CD4-positive, alpha-beta memory T cell (primary cell): ENCODE measurements around the gene SLC29A2. TPM values are rescaled to one million over a fixed set of nuclear protein-coding genes. Genes with fewer than 3 reads are reported as not detected.

Experiments
- CTCF ChIA-PET: fragments of 350-600 bp; sonication (Branson Sonifier 250); formaldehyde crosslinking; loops from one replicate; lab custom pipeline; 2021; ENCODE audit warnings: inconsistent platforms; ENCODE audit not compliant: partially characterized antibody; lab: Charles Lee
- POLR2A ChIA-PET: fragments of 350-600 bp; sonication (Branson Sonifier 250); formaldehyde crosslinking; loops from one replicate; lab custom pipeline; 2021; ENCODE audit not compliant: partially characterized antibody; lab: Charles Lee
- DNase-seq, 5 donors: peaks; one replicate each; pipeline versions ENCODE4 v3.0.0 to v3.0.0-alpha.2; 2020 to 2022; ENCODE audit warnings: mixed read lengths in 1 of 5
- H3K27ac ChIP-seq: one replicate; pipeline ENCODE4 v1.7.0; 2013; ENCODE audit warnings: low read depth, low read length
- H3K27me3 ChIP-seq: 2 replicates; pipeline ENCODE4 v1.7.0; 2013; ENCODE audit warnings: mild to moderate bottlenecking, low read length, moderate library complexity; ENCODE audit not compliant: insufficient read depth
- H3K36me3 ChIP-seq: 2 replicates; pipeline ENCODE4 v1.7.0; 2013; ENCODE audit warnings: mild to moderate bottlenecking, low read length, moderate library complexity; ENCODE audit not compliant: insufficient read depth
- H3K4me1 ChIP-seq: 2 replicates; pipeline ENCODE4 v1.7.0; 2013; ENCODE audit warnings: mild to moderate bottlenecking, low read length, moderate library complexity; ENCODE audit not compliant: insufficient read depth
- H3K4me3 ChIP-seq, 2 donors: one replicate each; pipeline ENCODE4 v1.7.0; 2013; ENCODE audit warnings: low read length in 2 of 2, mild to moderate bottlenecking in 1 of 2
- H3K9me3 ChIP-seq, 2 donors: one replicate each; pipeline ENCODE4 v1.7.0; 2013; ENCODE audit warnings: low read length in 2 of 2, control low read depth in 1 of 2; ENCODE audit not compliant: control insufficient read depth in 1 of 2
- H3K27ac Mint-ChIP-seq, 7 donors: one replicate each; pipeline ENCODE4 v1.8.0; 2020 to 2021; ENCODE audit warnings: mixed read lengths in 7 of 7, mild to moderate bottlenecking in 6 of 7, inconsistent platforms in 3 of 7, moderate library complexity in 3 of 7
- H3K27me3 Mint-ChIP-seq, 2 donors: one replicate each; pipeline ENCODE4 v1.8.0; 2020 to 2021; ENCODE audit warnings: mixed read lengths in 2 of 2
- H3K36me3 Mint-ChIP-seq, 2 donors: one replicate each; pipeline ENCODE4 v1.8.0; 2020 to 2021; ENCODE audit warnings: mixed read lengths in 2 of 2, inconsistent platforms in 1 of 2, mild to moderate bottlenecking in 1 of 2
- H3K4me1 Mint-ChIP-seq, 4 donors: one replicate each; pipeline ENCODE4 v1.8.0; 2020 to 2021; ENCODE audit warnings: mixed read lengths in 4 of 4, mild to moderate bottlenecking in 1 of 4
- H3K4me3 Mint-ChIP-seq, 8 donors: one replicate each; pipeline ENCODE4 v1.8.0; 2020 to 2021; ENCODE audit warnings: mixed read lengths in 8 of 8, mild to moderate bottlenecking in 7 of 8, moderate library complexity in 6 of 8, inconsistent platforms in 3 of 8
- H3K9me3 Mint-ChIP-seq, 8 donors: one replicate each; pipeline ENCODE4 v1.8.0; 2020 to 2021; ENCODE audit warnings: mixed read lengths in 8 of 8, mild to moderate bottlenecking in 5 of 8, inconsistent platforms in 3 of 8, moderate library complexity in 1 of 8
- intact Hi-C: fragments of 100-400 bp; cut with micrococcal nuclease; formaldehyde crosslinking; loops from one replicate; pipeline ENCODE4 v1.15.1; 2023
- polyA plus RNA-seq, 2 donors: library from polyadenylated mRNA; unstranded; fragments of 300-500 nt; fragmentation: Illumina TruSeq; gene quantifications; one replicate each; pipeline ENCODE4 v1.2.3, GENCODE V29; 2021
- total RNA-seq, 2 experiments: library from RNA; stranded (reverse); gene quantifications; one replicate each; pipeline ENCODE4 v1.2.3, GENCODE V29; 2021

The SLC29A2 gene
- total and polyA plus RNA-seq, 4 experiments from 2014 or later = 0.87 to 15.5 (median 9.0) TPM

- peak; percentile 70 to 82 (median 77) for DNase-seq
- H3K4me1 ChIP-seq = peaks cover 29% of the 10 kb centered on the region
- ChIA-PET CTCF (interaction anchor here (0.8 to 8.6 kb wide), 5 partner anchors 10 to 60 kb away, joined by 3 to 110 read pairs (median 3); partner anchors contain the start of gene BRMS1), POLR2A (interaction anchor here (2.3 kb wide), 1 partner anchor 17 kb away, joined by 22 read pairs; no protein-coding TSS in a partner anchor)
- peak overlapping the region in 7 of 8 donors; percentile 16 to 77 (median 35) for H3K4me3 Mint-ChIP-seq
- no peaks in the 10 kb centered on the region for H3K36me3 Mint-ChIP-seq
- intact Hi-C loops = loop anchor here (1.0 to 5.0 kb wide), 3 partner anchors 16 to 106 kb away; no protein-coding TSS in a partner anchor
- H3K27me3 ChIP-seq = no peaks in the 10 kb centered on the region
- H3K27ac Mint-ChIP-seq = peak overlapping the region in 6 of 7 donors; percentile 57 to 91 (median 66)
- H3K9me3 Mint-ChIP-seq = peaks cover 0 to 2% (median 0%) of the 10 kb centered on the region in 8 donors
- peaks cover 18 to 27% (median 21%) of the 10 kb centered on the region in 4 donors for H3K4me1 Mint-ChIP-seq
- H3K36me3 ChIP-seq = no peaks in the 10 kb centered on the region
- H3K27ac ChIP-seq = no peak overlapping the region
- H3K27me3 Mint-ChIP-seq = no peaks in the 10 kb centered on the region
- no peaks in the 10 kb centered on the region for H3K9me3 ChIP-seq
- H3K4me3 ChIP-seq = no peak overlapping the region
These were observed 43.0 kb downstream of the SLC29A2 start for GRCh38 chr11:66328302-66329144.

GRCh38 chr11:66328031-66328301 lies 43.6 kb downstream of the SLC29A2 start:
- Mint-ChIP-seq H3K9me3 (no peaks in the 10 kb centered on the region), H3K27me3 (no peaks in the 10 kb centered on the region), H3K4me3 (peak overlapping the region in 2 of 8 donors; percentile 16 to 76), H3K4me1 (peaks cover 18 to 27% (median 22%) of the 10 kb centered on the region in 4 donors), H3K36me3 (no peaks in the 10 kb centered on the region), H3K27ac (peak overlapping the region in 6 of 7 donors; percentile 18 to 77 (median 58))
- Histone ChIP-seq H3K36me3 (no peaks in the 10 kb centered on the region), H3K27me3 (no peaks in the 10 kb centered on the region), H3K4me1 (peaks cover 29% of the 10 kb centered on the region), H3K9me3 (no peaks in the 10 kb centered on the region), H3K27ac (no peak overlapping the region), H3K4me3 (no peak overlapping the region)
- ChIA-PET POLR2A (no interaction called here), CTCF (no interaction called here)
- intact Hi-C loops = loop anchor here (1.0 to 5.0 kb wide), 3 partner anchors 16 to 106 kb away; no protein-coding TSS in a partner anchor
- DNase-seq = peak in 1 of 5 donors; percentile 47

- ChIA-PET CTCF (interaction anchor here (1.6 kb wide), 1 partner anchor 16 kb away, joined by 24 read pairs; no protein-coding TSS in a partner anchor), POLR2A (interaction anchor here (1.4 to 3.7 kb wide), 2 partner anchors 10 to 15 kb away, joined by 9 to 32 read pairs; partner anchors contain the start of gene CD248)
- intact Hi-C loops = loop anchor here (1.0 to 5.0 kb wide), 3 partner anchors 15 to 105 kb away; no protein-coding TSS in a partner anchor
- Mint-ChIP-seq H3K9me3 (no peaks in the 10 kb centered on the region), H3K27ac (peak overlapping the region; percentile 9 to 77 (median 34)), H3K36me3 (no peaks in the 10 kb centered on the region), H3K4me1 (peaks cover 18 to 27% (median 22%) of the 10 kb centered on the region in 4 donors), H3K4me3 (peak overlapping the region in 5 of 8 donors; percentile 5 to 76 (median 18)), H3K27me3 (no peaks in the 10 kb centered on the region)
- DNase-seq = no peak
- Histone ChIP-seq H3K4me3 (no peak overlapping the region), H3K9me3 (no peaks in the 10 kb centered on the region), H3K27ac (no peak overlapping the region), H3K27me3 (no peaks in the 10 kb centered on the region), H3K36me3 (no peaks in the 10 kb centered on the region), H3K4me1 (peaks cover 29% of the 10 kb centered on the region)
These were observed 44.2 kb downstream of the SLC29A2 start for GRCh38 chr11:66327171-66328030.

GRCh38 chr11:66326261-66327111 lies 45.1 kb downstream of the SLC29A2 start:
- Histone ChIP-seq H3K4me3 (no peak overlapping the region), H3K36me3 (no peaks in the 10 kb centered on the region), H3K4me1 (peaks cover 29% of the 10 kb centered on the region), H3K27me3 (no peaks in the 10 kb centered on the region), H3K9me3 (no peaks in the 10 kb centered on the region), H3K27ac (no peak overlapping the region)
- intact Hi-C loops = loop anchor here (5.0 kb wide), 1 partner anchor 61 kb away; no protein-coding TSS in a partner anchor
- Mint-ChIP-seq H3K9me3 (no peaks in the 10 kb centered on the region), H3K27ac (peak overlapping the region in 3 of 7 donors; percentile 61 to 86 (median 63)), H3K4me1 (peaks cover 18 to 27% (median 22%) of the 10 kb centered on the region in 4 donors), H3K36me3 (no peaks in the 10 kb centered on the region), H3K4me3 (peak overlapping the region in 2 of 8 donors; percentile 29 to 33), H3K27me3 (no peaks in the 10 kb centered on the region)
- ChIA-PET POLR2A (interaction anchor here (1.4 to 3.7 kb wide), 2 partner anchors 9 to 14 kb away, joined by 9 to 32 read pairs; partner anchors contain the start of gene CD248), CTCF (interaction anchor here (1.6 kb wide), 1 partner anchor 15 kb away, joined by 24 read pairs; no protein-coding TSS in a partner anchor)
- DNase-seq = no peak

GRCh38 chr11:66325263-66325671 lies 46.3 kb downstream of the SLC29A2 start:
- no peaks in the 10 kb centered on the region for H3K36me3 ChIP-seq
- H3K27me3 Mint-ChIP-seq = no peaks in the 10 kb centered on the region
- intact Hi-C loops = loop anchor here (5.0 kb wide), 1 partner anchor 62 kb away; no protein-coding TSS in a partner anchor
- no peak overlapping the region for H3K4me3 Mint-ChIP-seq
- ChIA-PET CTCF (interaction anchor here (1.1 to 1.4 kb wide), 3 partner anchors 10 to 61 kb away, joined by 3 to 6 read pairs (median 4); no protein-coding TSS in a partner anchor), POLR2A (interaction anchor here (3.7 kb wide), 1 partner anchor 13 kb away, joined by 32 read pairs; no protein-coding TSS in a partner anchor)
- H3K4me3 ChIP-seq = no peak overlapping the region
- no peak for DNase-seq
- H3K4me1 Mint-ChIP-seq = peaks cover 18 to 27% (median 22%) of the 10 kb centered on the region in 4 donors
- peaks cover 0 to 2% (median under 1%) of the 10 kb centered on the region in 8 donors for H3K9me3 Mint-ChIP-seq
- H3K27me3 ChIP-seq = no peaks in the 10 kb centered on the region
- peaks cover 29% of the 10 kb centered on the region for H3K4me1 ChIP-seq
- no peak overlapping the region for H3K27ac Mint-ChIP-seq
- no peak overlapping the region for H3K27ac ChIP-seq
- H3K36me3 Mint-ChIP-seq = no peaks in the 10 kb centered on the region
- H3K9me3 ChIP-seq = no peaks in the 10 kb centered on the region

GRCh38 chr11:66324664-66325063 lies 46.9 kb downstream of the SLC29A2 start:
- ChIA-PET POLR2A (interaction anchor here (3.7 kb wide), 1 partner anchor 12 kb away, joined by 32 read pairs; no protein-coding TSS in a partner anchor), CTCF (interaction anchor here (1.1 to 1.4 kb wide), 4 partner anchors 9 to 62 kb away, joined by 3 to 6 read pairs (median 4); no protein-coding TSS in a partner anchor)
- intact Hi-C loops = loop anchor here (5.0 kb wide), 1 partner anchor 63 kb away; no protein-coding TSS in a partner anchor
- Mint-ChIP-seq H3K27ac (peak overlapping the region in 2 of 7 donors; percentile 40 to 61), H3K9me3 (peaks cover 0 to 8% (median 3%) of the 10 kb centered on the region in 8 donors), H3K4me1 (peaks cover 18 to 30% (median 24%) of the 10 kb centered on the region in 4 donors), H3K27me3 (no peaks in the 10 kb centered on the region), H3K36me3 (no peaks in the 10 kb centered on the region), H3K4me3 (no peak overlapping the region)
- Histone ChIP-seq H3K36me3 (no peaks in the 10 kb centered on the region), H3K4me3 (no peak overlapping the region), H3K4me1 (peaks cover 29% of the 10 kb centered on the region), H3K27ac (no peak overlapping the region), H3K27me3 (no peaks in the 10 kb centered on the region), H3K9me3 (no peaks in the 10 kb centered on the region)
- no peak for DNase-seq
